Measurements from ENCODE around the gene GALNT7.

Gene GALNT7

DNA sequence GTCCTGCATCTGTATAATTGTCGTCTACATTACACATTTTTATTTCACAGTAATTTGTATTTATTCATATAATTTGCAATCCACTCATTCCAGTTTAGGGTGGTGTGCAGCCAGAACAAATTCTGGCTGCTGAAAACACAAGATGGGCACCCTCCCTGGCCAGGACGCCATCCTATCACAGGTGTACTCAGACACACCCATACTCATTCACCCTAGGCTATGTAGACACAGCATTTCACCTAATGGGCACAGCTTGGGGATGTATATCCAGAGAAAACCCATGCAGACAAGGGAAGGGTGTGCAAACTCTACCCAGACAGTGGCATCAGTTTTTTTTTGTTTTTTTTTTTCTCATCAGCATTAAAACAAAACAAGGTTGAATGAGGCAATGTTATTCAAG, 92.4 kb downstream of the GALNT7 start:
- H3F3A ChIP-seq (ENCODE audit: insufficient read depth): no peaks in the 10 kb centered on the region
- H3K4me3 ChIP-seq (ENCODE audit: insufficient read depth, low read length, poor library complexity, severe bottlenecking): no peak overlapping the region
- H3K36me3 ChIP-seq (ENCODE audit: low read length): no peaks in the 10 kb centered on the region
- no peaks in the 10 kb centered on the region for H3K79me2 ChIP-seq (ENCODE audit: insufficient read depth, low read length)
- no peak overlapping the region for H3K27ac ChIP-seq (ENCODE audit: low read depth, low read length)
- H3K9me3 ChIP-seq (ENCODE audit: insufficient read depth, low read length): no peaks in the 10 kb centered on the region
- H3K9ac ChIP-seq (ENCODE audit: low read length): no peak overlapping the region
- no peak overlapping the region for H2AFZ ChIP-seq (ENCODE audit: low read depth, low read length, severe bottlenecking)
- no peaks in the 10 kb centered on the region for H3K27me3 ChIP-seq (ENCODE audit: low read length)
- no peak overlapping the region for H3K4me2 ChIP-seq (ENCODE audit: low read depth, low read length, poor library complexity, severe bottlenecking)
- 0 out of 2 replicates have a peak, but pooled peaks cover 5% of the 10 kb centered on the region for H4K20me1 ChIP-seq (ENCODE audit: low read depth, low read length)
- H3K9me2 ChIP-seq (replicated peaks; ENCODE audit: insufficient read depth, low read length): no peaks in the 10 kb centered on the region
- TF ChIP-seq, protein P1, sequence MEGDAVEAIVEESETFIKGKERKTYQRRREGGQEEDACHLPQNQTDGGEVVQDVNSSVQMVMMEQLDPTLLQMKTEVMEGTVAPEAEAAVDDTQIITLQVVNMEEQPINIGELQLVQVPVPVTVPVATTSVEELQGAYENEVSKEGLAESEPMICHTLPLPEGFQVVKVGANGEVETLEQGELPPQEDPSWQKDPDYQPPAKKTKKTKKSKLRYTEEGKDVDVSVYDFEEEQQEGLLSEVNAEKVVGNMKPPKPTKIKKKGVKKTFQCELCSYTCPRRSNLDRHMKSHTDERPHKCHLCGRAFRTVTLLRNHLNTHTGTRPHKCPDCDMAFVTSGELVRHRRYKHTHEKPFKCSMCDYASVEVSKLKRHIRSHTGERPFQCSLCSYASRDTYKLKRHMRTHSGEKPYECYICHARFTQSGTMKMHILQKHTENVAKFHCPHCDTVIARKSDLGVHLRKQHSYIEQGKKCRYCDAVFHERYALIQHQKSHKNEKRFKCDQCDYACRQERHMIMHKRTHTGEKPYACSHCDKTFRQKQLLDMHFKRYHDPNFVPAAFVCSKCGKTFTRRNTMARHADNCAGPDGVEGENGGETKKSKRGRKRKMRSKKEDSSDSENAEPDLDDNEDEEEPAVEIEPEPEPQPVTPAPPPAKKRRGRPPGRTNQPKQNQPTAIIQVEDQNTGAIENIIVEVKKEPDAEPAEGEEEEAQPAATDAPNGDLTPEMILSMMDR (IDR thresholded peaks at IDR 0.05; ENCODE audit: insufficient read depth, low read length, poor library complexity, severe bottlenecking): no peak
- TF ChIP-seq EZH2phosphoT487 (conservative IDR thresholded peaks at IDR 0.05; ENCODE audit: low read length): no peak

DNA sequence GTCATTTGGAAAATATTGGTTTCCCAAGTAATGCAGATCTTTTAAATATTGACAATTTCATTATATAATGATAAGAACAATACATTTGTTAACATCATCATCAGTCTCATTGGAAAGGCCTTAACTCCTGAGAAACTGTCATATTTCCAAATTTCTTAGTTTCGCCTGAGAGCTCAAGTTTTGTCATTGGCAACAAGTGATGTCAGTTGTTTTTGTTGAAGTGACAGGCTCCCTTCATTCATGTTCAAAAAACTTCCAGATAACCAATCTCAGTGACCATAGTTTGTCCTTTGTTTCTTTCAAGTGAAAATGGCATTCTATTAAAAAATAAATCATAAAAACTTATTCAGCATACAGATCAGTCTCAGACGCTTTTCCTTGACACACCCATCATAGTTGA, 93.8 kb downstream of the GALNT7 start:
- no peaks in the 10 kb centered on the region for H3K79me2 ChIP-seq (ENCODE audit: insufficient read depth, low read length)
- H3K9ac ChIP-seq (ENCODE audit: low read length): no peak overlapping the region
- H3K36me3 ChIP-seq (ENCODE audit: low read length): no peaks in the 10 kb centered on the region
- H3K27me3 ChIP-seq (ENCODE audit: low read length): no peaks in the 10 kb centered on the region
- no peaks in the 10 kb centered on the region for H3F3A ChIP-seq (ENCODE audit: insufficient read depth)
- no peak overlapping the region for H3K4me2 ChIP-seq (ENCODE audit: low read depth, low read length, poor library complexity, severe bottlenecking)
- H4K20me1 ChIP-seq (ENCODE audit: low read depth, low read length): 0 out of 2 replicates have a peak, but pooled peaks cover 5% of the 10 kb centered on the region
- H3K27ac ChIP-seq (ENCODE audit: low read depth, low read length): no peak overlapping the region
- no peaks in the 10 kb centered on the region for H3K9me3 ChIP-seq (ENCODE audit: insufficient read depth, low read length)
- no peak overlapping the region for H3K4me3 ChIP-seq (ENCODE audit: insufficient read depth, low read length, poor library complexity, severe bottlenecking)
- no peak overlapping the region for H2AFZ ChIP-seq (ENCODE audit: low read depth, low read length, severe bottlenecking)
- H3K9me2 ChIP-seq (replicated peaks; ENCODE audit: insufficient read depth, low read length): no peaks in the 10 kb centered on the region
- no peak for TF ChIP-seq EZH2phosphoT487 (conservative IDR thresholded peaks at IDR 0.05; ENCODE audit: low read length)
- TF ChIP-seq, protein P1 (IDR thresholded peaks at IDR 0.05; ENCODE audit: insufficient read depth, low read length, poor library complexity, severe bottlenecking): no peak

DNA sequence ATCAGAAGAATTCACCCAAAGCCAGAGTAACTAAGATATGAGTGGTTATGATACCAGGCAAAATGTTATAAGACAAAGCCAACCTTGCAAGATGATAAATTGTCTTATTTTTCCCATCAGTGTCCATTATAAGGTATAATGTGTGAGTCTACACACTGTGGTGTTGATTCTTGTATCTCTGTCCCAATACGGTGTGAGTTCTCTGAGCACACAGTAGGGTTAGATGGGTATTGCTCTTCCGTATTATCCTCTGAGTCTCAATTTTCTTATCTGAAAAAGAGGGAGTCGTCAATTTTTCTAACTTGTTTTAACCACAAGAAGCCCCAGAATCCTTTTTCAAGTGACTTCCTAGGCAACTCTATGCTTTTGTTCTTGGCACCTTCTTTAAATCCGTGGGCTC, 95.6 kb downstream of the GALNT7 start:
- Histone ChIP-seq H3F3A (ENCODE audit: insufficient read depth) (no peaks in the 10 kb centered on the region), H3K27ac (ENCODE audit: low read depth, low read length) (no peak overlapping the region), H3K4me3 (ENCODE audit: insufficient read depth, low read length, poor library complexity, severe bottlenecking) (no peak overlapping the region), H4K20me1 (ENCODE audit: low read depth, low read length) (0 out of 2 replicates have a peak, but pooled peaks cover 5% of the 10 kb centered on the region), H3K4me2 (ENCODE audit: low read depth, low read length, poor library complexity, severe bottlenecking) (no peak overlapping the region), H2AFZ (ENCODE audit: low read depth, low read length, severe bottlenecking) (no peak overlapping the region), H3K36me3 (ENCODE audit: low read length) (no peaks in the 10 kb centered on the region), H3K9ac (ENCODE audit: low read length) (no peak overlapping the region), H3K27me3 (ENCODE audit: low read length) (no peaks in the 10 kb centered on the region), H3K9me3 (ENCODE audit: insufficient read depth, low read length) (no peaks in the 10 kb centered on the region), H3K79me2 (ENCODE audit: insufficient read depth, low read length) (no peaks in the 10 kb centered on the region), H3K9me2 (replicated peaks; ENCODE audit: insufficient read depth, low read length) (no peaks in the 10 kb centered on the region)
- TF ChIP-seq, protein P1 (IDR thresholded peaks at IDR 0.05; ENCODE audit: insufficient read depth, low read length, poor library complexity, severe bottlenecking): no peak
- no peak for TF ChIP-seq EZH2phosphoT487 (conservative IDR thresholded peaks at IDR 0.05; ENCODE audit: low read length)

Data from SU-DHL-6 (cell line).